Upper lobe of left lung (tissue), 6 donors: ENCODE data around the gene MKI67. TPM values are rescaled to one million over a fixed set of nuclear protein-coding genes. Genes with fewer than 3 reads are reported as not detected.
A peak's percentile ranks its signal among the peaks of the same experiment; 100 is the strongest.

Experiments used
- ATAC-seq, 2 donors: fragments of 200-7000 bp; cut with Tn5 transposase; one replicate each; pipeline ENCODE4 v1.9.1; 2022; ENCODE audit warnings: mild to moderate bottlenecking in 2 of 2, moderate library complexity in 2 of 2; ENCODE audit not compliant: low FRiP score in 2 of 2
- DNase-seq, 2 donors: peaks; one replicate each; pipeline ENCODE4 v3.0.0-alpha.2; 2019 to 2020
- H3K27ac ChIP-seq, 4 donors: fragments of 200-600 bp; sonication (generic); one replicate each; pipeline ENCODE4 v1.5.1; 2016 to 2019
- H3K27me3 ChIP-seq, 4 donors: fragments of 200-600 bp; sonication (generic); one replicate each; pipeline ENCODE4 v1.5.1; 2017 to 2019
- H3K36me3 ChIP-seq, 4 donors: fragments of 200-600 bp; sonication (generic); one replicate each; pipeline ENCODE4 v1.5.1; 2016 to 2019
- H3K4me1 ChIP-seq, 4 donors: fragments of 200-600 bp; sonication (generic); one replicate each; pipeline ENCODE4 v1.5.1; 2018 to 2019
- H3K4me3 ChIP-seq, 4 donors: fragments of 200-600 bp; sonication (generic); one replicate each; pipeline ENCODE4 v1.5.1; 2017 to 2019; ENCODE audit warnings: mild to moderate bottlenecking in 2 of 4, moderate library complexity in 1 of 4
- H3K9me3 ChIP-seq, 4 donors: fragments of 200-600 bp; sonication (generic); one replicate each; pipeline ENCODE4 v1.5.1; 2018 to 2019
- CTCF ChIP-seq, 6 experiments: fragments of 450-650 bp in 4 of 6; fragments of 200-600 bp in 2 of 6; sonication (generic) in 2 of 6; IDR thresholded peaks; one replicate each; pipeline ENCODE4 v1.5.1; 2016 to 2019; ENCODE audit warnings: antibody characterized with exemption in 6 of 6
- EP300 ChIP-seq, 4 donors: sonication (generic); formaldehyde crosslinking; IDR thresholded peaks; one replicate each; pipeline ENCODE4 v1.5.1; 2017; ENCODE audit warnings: antibody characterized with exemption in 4 of 4, control low read depth in 2 of 4
- POLR2A ChIP-seq, 4 donors: fragments of 450-650 bp; IDR thresholded peaks; one replicate each; pipeline ENCODE4 v1.5.1; 2016 to 2017; ENCODE audit warnings: antibody characterized with exemption in 4 of 4, mild to moderate bottlenecking in 2 of 4
- POLR2AphosphoS5 ChIP-seq, 2 donors: sonication (generic); formaldehyde crosslinking; IDR thresholded peaks; one replicate each; pipeline ENCODE4 v1.5.1; 2017; ENCODE audit warnings: antibody characterized with exemption in 2 of 2
- WGBS, 2 donors: methylation state at CpG; one replicate each; pipeline ENCODE4 v1.1.5; 2017 to 2018; 5-methylcytosine and 5-hydroxymethylcytosine counted together
- total RNA-seq, 6 donors: library from RNA; depleted of rRNA in 4 of 6; stranded (reverse); fragments of >200 nt in 4 of 6; gene quantifications; one replicate each; pipeline versions ENCODE4 v1.1.0 to v1.2.1, GENCODE V29; 2016 to 2021
- donor health status: DM: no; HTN: no; CAD: no; lungs with moderate emphysema.
- donor health status: DM: no; HTN: yes; CAD: no; lungs with severe emphysema.

MKI67 gene
- total RNA-seq, 6 donors from 2014 or later: 1.0 to 7.3 (median 5.0) TPM

- ATAC-seq (no peak), DNase-seq (no peak)
- no peaks in the 10 kb centered on the region for H3K4me1 ChIP-seq
- no peak for TF ChIP-seq POLR2AphosphoS5 (IDR thresholded peaks at IDR 0.05)
- no peak for TF ChIP-seq POLR2A (IDR thresholded peaks at IDR 0.05)
- no peak for TF ChIP-seq CTCF (IDR thresholded peaks at IDR 0.05)
- TF ChIP-seq EP300 (IDR thresholded peaks at IDR 0.05): no peak
- no peaks in the 10 kb centered on the region for H3K9me3 ChIP-seq
- no peaks in the 10 kb centered on the region for H3K36me3 ChIP-seq
- 97 to 100% methylated on average over 4 of the region's 4 CpGs for WGBS, 2 donors
- no peak overlapping the region for H3K4me3 ChIP-seq
- H3K27me3 ChIP-seq: no peaks in the 10 kb centered on the region
- no peak overlapping the region for H3K27ac ChIP-seq
Measured at GRCh38 chr10:128105383-128105782, 20.8 kb downstream of the MKI67 start.

DNA sequence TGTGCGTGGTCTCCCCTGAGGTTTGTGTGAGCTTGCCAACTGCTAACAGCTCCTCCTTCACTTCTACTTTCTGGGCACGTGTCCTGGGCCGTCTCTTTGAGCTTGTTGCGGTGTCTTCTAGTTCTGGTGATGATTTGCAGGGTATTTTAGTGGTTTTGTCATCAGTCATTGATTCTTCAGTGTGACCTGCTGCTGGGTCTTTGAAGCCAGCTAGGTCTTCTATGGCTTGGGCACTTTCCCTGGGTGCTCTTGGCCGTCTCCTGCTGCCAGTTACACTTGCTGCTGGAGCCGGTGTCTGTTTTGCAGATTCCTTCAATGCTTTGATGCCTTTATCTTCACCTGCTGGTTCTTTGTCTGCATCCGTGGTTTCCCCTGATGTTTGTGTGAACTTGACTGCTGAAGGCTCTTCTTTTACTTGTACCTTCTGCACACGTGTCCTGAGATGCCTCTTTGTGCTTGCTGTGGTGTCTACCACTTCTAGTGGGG is 23.0 kb downstream of the MKI67 start:
- Histone ChIP-seq H3K27ac (no peak overlapping the region), H3K9me3 (no peaks in the 10 kb centered on the region), H3K36me3 (no peaks in the 10 kb centered on the region), H3K4me3 (no peak overlapping the region), H3K27me3 (no peaks in the 10 kb centered on the region), H3K4me1 (no peaks in the 10 kb centered on the region)
- 71 to 85% methylated on average over 8 of the region's 8 CpGs for WGBS, 2 donors
- DNase-seq: no peak
- TF ChIP-seq POLR2AphosphoS5 (IDR thresholded peaks at IDR 0.05): no peak
- TF ChIP-seq CTCF (IDR thresholded peaks at IDR 0.05): no peak
- no peak for TF ChIP-seq POLR2A (IDR thresholded peaks at IDR 0.05)
- no peak for TF ChIP-seq EP300 (IDR thresholded peaks at IDR 0.05)
- ATAC-seq: no peak

DNA sequence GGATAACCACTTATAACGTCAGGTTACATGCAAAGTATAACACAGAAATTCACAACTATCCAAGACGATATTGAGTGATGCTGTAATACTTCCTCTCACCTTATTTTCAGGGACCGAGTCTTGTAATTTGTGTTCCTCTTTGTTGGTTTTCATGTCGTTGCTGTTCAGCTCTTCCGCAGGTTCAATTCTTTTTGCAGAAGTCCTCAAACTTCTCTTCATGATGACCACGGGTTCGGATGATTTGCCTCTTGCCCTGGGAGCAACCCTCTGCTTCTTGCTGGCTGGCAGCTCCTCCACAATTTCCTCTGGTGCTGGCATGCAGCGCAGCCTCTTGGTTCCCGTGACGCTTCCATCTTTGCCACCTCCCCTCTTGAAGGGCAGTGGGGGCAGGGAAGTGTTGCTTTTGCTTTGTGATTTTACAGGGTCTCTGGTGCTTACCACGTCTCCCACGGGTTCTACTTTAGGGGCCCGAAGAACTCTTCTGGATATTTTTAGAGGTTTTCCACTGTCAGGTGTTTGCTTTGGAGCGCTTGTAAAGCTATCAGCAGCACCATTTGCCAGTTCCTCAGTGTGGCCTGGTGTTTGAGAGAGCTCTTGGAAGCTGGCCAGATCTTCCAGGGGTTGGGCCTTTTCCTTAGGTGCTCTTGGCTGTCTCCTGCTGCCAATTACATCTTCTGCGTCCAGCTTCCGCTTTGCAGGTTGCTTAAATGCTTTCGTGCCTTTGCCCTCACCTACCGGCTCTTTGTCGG is 23.6 kb downstream of the MKI67 start:
- Histone ChIP-seq H3K27ac (no peak overlapping the region), H3K4me1 (no peaks in the 10 kb centered on the region), H3K9me3 (no peaks in the 10 kb centered on the region), H3K27me3 (no peaks in the 10 kb centered on the region), H3K4me3 (no peak overlapping the region), H3K36me3 (no peaks in the 10 kb centered on the region)
- WGBS, 2 donors: 58 to 71% methylated on average over 19 of the region's 19 CpGs
- peak in 1 of 2 donors; percentile 77 for DNase-seq
- peak; percentile 34 to 70 for ATAC-seq
- no peak for TF ChIP-seq EP300 (IDR thresholded peaks at IDR 0.05)

DNA sequence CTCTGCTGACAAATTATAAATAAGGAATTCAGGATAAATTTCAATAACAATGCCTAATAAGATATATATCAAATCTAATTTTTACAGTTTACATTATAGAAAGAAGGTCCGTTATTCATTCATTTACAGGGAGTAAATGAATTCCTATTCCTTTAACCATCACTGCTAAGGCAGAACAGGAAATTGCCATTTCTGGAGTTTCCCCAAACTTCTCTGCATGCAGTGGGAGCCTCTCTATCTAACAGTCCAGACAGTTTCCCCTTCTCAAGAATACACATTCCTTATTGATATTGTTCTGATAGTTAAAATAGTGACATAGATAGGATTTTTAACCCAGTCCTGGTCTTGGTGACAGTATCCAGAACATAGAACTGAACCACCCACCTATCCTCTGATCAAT is 24.3 kb downstream of the MKI67 start:
- H3K27me3 ChIP-seq: no peaks in the 10 kb centered on the region
- DNase-seq (no peak), ATAC-seq (no peak)
- H3K36me3 ChIP-seq: no peaks in the 10 kb centered on the region
- TF ChIP-seq EP300 (IDR thresholded peaks at IDR 0.05) (no peak), POLR2A (IDR thresholded peaks at IDR 0.05) (no peak), CTCF (IDR thresholded peaks at IDR 0.05) (no peak)
- H3K9me3 ChIP-seq: no peaks in the 10 kb centered on the region
- WGBS, 2 donors: 85 to 86% methylated on average over 1 of the region's 1 CpG
- H3K4me1 ChIP-seq: no peaks in the 10 kb centered on the region
- H3K4me3 ChIP-seq: no peak overlapping the region
- H3K27ac ChIP-seq: no peak overlapping the region

- Histone ChIP-seq H3K36me3 (no peaks in the 10 kb centered on the region), H3K27me3 (no peaks in the 10 kb centered on the region), H3K27ac (no peak overlapping the region), H3K9me3 (no peaks in the 10 kb centered on the region), H3K4me1 (no peaks in the 10 kb centered on the region), H3K4me3 (no peak overlapping the region)
- DNase-seq: peak in 1 of 2 donors; percentile 24
- WGBS, 2 donors: 96 to 98% methylated on average over 10 of the region's 10 CpGs
- no peak for TF ChIP-seq EP300 (IDR thresholded peaks at IDR 0.05)
- no peak for TF ChIP-seq CTCF (IDR thresholded peaks at IDR 0.05)
- TF ChIP-seq POLR2AphosphoS5 (IDR thresholded peaks at IDR 0.05): no peak
- TF ChIP-seq POLR2A (IDR thresholded peaks at IDR 0.05): no peak
- no peak for ATAC-seq
Measured at GRCh38 chr10:128099901-128100300, 26.3 kb downstream of the MKI67 start.
